ENCODE results near the gene DBNL. TPM values are rescaled to one million over a fixed set of nuclear protein-coding genes. Genes with fewer than 3 reads are reported as not detected.

Gene DBNL
- total RNA-seq, 1 donor from 2014 or later = 110 TPM

DNA sequence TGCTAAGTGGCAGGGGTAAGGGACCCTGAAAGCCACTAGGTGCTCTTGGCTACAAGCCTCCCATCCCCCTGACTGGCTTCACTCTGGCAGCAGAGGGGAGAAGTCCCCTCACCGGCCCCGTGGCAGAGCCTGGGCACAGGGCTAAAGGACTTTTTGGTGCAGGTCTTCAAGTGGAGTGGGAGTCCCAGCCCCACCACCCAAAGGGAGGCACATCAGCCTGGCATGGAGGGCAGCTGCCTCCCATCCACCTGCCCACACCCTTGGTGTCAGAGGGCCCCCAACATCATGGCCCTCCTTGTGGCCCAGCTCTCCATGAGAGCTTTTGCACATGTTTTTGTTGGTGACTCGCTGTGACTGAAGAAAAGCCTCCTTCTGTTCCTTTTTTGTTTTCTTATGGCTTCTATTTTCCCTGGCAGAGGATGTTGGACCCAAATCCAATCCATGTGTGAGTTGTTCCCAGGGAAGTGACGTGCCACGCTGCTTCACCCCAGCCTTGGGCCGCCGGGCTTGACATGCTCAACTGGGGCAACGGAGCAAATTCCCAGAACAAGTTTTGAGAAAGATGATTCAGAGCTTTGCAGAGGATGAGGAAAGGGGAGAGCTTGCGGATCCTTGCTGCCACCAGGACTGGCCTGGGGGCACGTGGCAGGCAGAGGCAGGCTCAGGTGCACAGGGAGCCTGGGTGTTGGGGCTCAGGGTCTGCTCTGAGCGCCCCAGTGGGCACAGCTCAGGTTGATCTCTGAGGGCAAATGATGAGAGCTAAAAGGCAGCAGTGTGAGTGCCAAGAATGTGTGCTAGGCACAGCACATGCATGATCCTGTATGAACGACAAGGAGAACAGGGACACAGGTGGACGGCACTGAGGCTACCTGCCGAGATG lies 57.7 kb downstream of the DBNL start:
- TF ChIP-seq, protein P1, sequence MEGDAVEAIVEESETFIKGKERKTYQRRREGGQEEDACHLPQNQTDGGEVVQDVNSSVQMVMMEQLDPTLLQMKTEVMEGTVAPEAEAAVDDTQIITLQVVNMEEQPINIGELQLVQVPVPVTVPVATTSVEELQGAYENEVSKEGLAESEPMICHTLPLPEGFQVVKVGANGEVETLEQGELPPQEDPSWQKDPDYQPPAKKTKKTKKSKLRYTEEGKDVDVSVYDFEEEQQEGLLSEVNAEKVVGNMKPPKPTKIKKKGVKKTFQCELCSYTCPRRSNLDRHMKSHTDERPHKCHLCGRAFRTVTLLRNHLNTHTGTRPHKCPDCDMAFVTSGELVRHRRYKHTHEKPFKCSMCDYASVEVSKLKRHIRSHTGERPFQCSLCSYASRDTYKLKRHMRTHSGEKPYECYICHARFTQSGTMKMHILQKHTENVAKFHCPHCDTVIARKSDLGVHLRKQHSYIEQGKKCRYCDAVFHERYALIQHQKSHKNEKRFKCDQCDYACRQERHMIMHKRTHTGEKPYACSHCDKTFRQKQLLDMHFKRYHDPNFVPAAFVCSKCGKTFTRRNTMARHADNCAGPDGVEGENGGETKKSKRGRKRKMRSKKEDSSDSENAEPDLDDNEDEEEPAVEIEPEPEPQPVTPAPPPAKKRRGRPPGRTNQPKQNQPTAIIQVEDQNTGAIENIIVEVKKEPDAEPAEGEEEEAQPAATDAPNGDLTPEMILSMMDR (IDR thresholded peaks at IDR 0.05; ENCODE audit: insufficient read depth, low read length, severe bottlenecking) = no peak
- FAIRE-seq = no peak
- Histone ChIP-seq H3K4me3 (ENCODE audit: low read depth, low read length) (no peak overlapping the region), H3K27me3 (ENCODE audit: control insufficient read depth, insufficient read depth, low read length) (no peaks in the 10 kb centered on the region), H3K36me3 (ENCODE audit: control insufficient read depth, insufficient read depth, low read length) (no peaks in the 10 kb centered on the region)
- DNase-seq (ENCODE audit: low read depth) = peak; percentile 79

DNA sequence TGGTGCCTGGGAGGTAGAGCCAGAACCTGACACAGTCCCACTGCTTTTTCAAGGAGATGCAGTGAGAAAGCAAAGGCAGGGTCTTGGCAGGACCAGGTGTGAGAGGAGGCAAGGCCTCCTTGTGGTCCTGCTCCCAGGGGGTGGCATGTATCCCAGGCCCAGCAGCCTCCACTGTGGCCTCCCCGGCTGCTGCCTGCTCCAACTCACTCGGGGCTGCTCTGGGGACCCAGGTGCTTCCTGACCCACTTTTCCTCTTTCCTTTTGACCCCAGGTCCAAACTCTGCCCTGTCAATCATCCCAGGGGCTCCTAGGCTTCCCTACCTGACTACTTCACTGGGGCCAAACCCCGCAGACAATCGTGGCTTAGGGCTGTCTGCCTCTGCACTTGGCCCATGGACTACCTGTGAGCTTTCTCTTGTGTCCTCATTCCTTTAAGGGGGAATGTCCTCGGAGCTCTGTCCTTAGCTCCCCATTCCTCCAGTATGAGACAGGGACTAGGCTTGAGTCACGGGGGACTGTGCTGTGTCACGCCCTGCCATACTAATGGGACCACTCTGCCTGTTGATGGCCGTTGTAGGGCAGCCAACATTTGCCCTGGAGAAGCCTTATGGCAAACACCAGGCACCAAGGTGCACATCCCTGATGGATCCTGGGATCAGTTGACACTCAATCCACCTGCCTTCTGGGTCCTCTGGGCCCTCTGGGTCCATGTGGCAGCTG lies 58.5 kb downstream of the DBNL start:
- DNase-seq (ENCODE audit: low read depth) (no peak), FAIRE-seq (peak; percentile 18)
- Histone ChIP-seq H3K27me3 (ENCODE audit: control insufficient read depth, insufficient read depth, low read length) (no peaks in the 10 kb centered on the region), H3K36me3 (ENCODE audit: control insufficient read depth, insufficient read depth, low read length) (no peaks in the 10 kb centered on the region), H3K4me3 (ENCODE audit: low read depth, low read length) (no peak overlapping the region)
- TF ChIP-seq, protein P1 (IDR thresholded peaks at IDR 0.05; ENCODE audit: insufficient read depth, low read length, severe bottlenecking) = no peak

DNA sequence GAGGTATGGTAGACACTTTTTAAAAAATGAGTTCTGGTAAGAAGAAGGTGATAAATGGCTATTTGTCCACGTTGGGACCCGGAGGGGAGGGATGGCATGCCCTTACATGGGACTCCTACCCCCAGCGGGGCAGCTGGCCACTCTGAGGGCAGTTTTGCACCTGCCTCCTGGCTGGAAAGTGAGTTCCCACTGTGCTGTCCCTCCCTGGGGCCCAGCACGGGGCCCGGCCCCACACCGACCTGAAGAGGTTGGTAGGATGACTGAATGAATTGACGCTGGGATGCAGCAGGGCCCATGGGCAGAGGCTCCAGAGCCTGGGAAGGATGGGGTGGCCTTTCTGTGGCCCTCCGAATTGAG lies 59.0 kb downstream of the DBNL start:
- H3K4me3 ChIP-seq (ENCODE audit: low read depth, low read length) = no peak overlapping the region
- FAIRE-seq = no peak
- DNase-seq (ENCODE audit: low read depth) = no peak
- H3K27me3 ChIP-seq (ENCODE audit: control insufficient read depth, insufficient read depth, low read length) = no peaks in the 10 kb centered on the region
- TF ChIP-seq, protein P1 (IDR thresholded peaks at IDR 0.05; ENCODE audit: insufficient read depth, low read length, severe bottlenecking) = no peak
- no peaks in the 10 kb centered on the region for H3K36me3 ChIP-seq (ENCODE audit: control insufficient read depth, insufficient read depth, low read length)

DNA sequence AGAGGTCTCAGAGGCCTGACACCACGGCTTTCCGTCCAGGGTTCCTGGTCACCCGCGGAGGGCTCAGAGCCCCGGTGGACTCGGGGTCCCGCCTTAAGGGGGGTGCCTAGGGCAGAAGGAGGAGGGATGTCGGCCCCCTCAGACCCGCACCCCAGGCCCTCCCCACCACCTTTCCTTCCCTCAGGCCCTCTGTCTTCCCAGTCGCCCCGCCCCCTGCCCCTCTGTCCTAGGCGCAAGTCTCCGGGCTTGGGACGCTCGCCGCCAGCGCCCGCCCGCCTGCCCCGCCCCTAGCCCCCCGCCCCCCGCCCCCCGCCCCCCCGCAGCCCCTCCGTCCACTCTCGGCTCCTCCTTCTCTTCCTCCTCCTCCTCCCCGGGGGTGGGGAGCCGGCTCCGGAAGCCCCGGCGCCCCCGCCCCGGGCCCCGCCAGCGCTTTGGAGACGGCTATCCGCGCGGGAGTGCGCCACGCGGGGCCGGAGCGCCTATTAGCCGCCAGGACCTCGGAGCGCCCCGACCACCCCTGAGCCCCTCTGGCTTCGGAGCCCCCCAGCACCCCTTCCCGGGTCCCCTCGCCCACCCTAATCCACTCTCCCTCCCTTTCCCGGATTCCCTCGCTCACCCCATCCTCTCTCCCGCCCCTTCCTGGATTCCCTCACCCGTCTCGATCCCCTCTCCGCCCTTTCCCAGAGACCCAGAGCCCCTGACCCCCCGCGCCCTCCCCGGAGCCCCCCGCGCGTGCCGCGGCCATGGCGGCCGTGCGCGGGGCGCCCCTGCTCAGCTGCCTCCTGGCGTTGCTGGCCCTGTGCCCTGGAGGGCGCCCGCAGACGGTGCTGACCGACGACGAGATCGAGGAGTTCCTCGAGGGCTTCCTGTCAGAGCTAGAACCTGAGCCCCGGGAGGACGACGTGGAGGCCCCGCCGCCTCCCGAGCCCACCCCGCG lies 59.7 kb downstream of the DBNL start, which contains the start of gene AEBP1:
TSS of gene AEBP1 (plus strand) at position 423 of the 937 bp plus-strand sequence. CDS start at position 744, 321 bp downstream.
- H3K27me3 ChIP-seq (ENCODE audit: control insufficient read depth, insufficient read depth, low read length) = no peaks in the 10 kb centered on the region
- H3K36me3 ChIP-seq (ENCODE audit: control insufficient read depth, insufficient read depth, low read length) = no peaks in the 10 kb centered on the region
- no peak for DNase-seq (ENCODE audit: low read depth)
- TF ChIP-seq, protein P1 (IDR thresholded peaks at IDR 0.05; ENCODE audit: insufficient read depth, low read length, severe bottlenecking) = no peak
- no peak for FAIRE-seq
- peak within 1 kb of the TSS; percentile 15 for H3K4me3 ChIP-seq (ENCODE audit: low read depth, low read length)

DNA sequence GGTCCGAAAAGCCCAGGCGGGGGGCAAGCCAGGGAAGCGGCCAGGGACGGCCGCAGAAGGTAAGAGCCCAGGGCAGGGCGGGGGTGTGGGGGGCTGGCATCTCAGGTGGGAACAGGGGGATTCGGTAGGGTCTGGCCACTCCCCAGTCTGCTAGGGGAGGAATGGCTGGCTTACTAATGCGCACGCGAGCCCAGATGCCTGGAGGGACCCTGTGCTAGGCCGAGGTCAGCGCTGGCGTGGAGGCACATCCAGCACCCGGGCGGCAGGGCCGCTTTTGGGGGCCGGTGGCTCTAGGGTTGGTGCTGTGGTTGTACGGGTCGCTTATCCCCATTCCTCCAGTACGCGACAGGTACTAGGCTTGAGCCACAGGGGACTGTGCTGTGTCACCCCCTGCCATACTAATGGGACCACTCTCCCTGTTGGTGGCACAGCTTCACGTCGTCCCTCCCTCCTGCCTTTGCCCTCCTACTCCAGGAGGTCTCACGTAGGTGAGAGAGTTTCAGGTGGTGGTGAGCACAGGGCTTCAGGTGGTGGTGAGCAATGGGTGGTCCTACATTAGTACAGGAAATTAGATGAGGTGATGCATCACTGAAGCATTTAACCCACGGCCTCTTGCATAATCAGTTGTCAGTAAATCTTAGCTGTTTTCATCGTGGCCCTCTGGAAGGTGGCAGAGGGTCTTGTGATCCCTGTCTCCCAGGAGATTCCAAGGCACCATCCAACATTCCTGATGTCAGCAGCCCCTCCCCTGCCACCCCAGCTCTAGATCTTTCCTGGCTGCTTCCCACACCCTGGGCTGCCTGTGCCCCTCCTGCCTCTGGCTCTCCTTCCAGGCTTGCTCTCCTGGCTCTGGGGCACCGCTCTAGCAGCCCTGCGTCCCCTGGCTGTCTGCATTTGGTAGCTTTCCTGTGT lies 60.6 kb downstream of the DBNL start:
- no peak overlapping the region for H3K4me3 ChIP-seq (ENCODE audit: low read depth, low read length)
- H3K36me3 ChIP-seq (ENCODE audit: control insufficient read depth, insufficient read depth, low read length) = no peaks in the 10 kb centered on the region
- FAIRE-seq (no peak), DNase-seq (ENCODE audit: low read depth) (peak; percentile 72)
- TF ChIP-seq, protein P1 (IDR thresholded peaks at IDR 0.05; ENCODE audit: insufficient read depth, low read length, severe bottlenecking) = no peak
- H3K27me3 ChIP-seq (ENCODE audit: control insufficient read depth, insufficient read depth, low read length) = no peaks in the 10 kb centered on the region

Measured in bronchial epithelial cell (primary cell).